ENCODE measurements around the gene RIMS1. TPM values are rescaled to one million over a fixed set of nuclear protein-coding genes. Genes with fewer than 3 reads are reported as not detected.

RIMS1 gene
- total RNA-seq, 1 donor from 2014 or later, result 6.3 TPM

DNA sequence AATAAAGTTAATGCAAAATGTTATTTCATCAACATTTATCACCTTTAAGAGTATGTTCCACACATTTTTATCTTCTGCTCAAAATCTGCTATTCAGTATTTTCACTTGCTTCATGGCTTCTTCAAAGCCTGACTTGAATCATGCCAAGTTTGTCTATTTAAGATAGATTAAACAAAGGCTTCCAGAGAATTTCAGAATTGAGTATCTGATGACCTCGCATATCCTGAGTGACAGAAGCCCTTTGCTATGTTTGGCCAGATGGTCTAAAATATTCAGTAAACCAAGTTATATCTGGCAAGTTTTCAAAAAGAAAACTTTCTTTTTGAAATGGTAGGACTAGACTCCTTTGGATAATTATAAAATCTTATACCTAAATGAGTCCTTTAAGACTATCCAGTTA, 386.6 kb downstream of the RIMS1 start:
- H3K27ac Mint-ChIP-seq, result no peak overlapping the region
- no peaks in the 10 kb centered on the region for H3K27me3 Mint-ChIP-seq (ENCODE audit: low read depth)
- H3K4me3 Mint-ChIP-seq, result no peak overlapping the region
- TF ChIP-seq, protein P1, sequence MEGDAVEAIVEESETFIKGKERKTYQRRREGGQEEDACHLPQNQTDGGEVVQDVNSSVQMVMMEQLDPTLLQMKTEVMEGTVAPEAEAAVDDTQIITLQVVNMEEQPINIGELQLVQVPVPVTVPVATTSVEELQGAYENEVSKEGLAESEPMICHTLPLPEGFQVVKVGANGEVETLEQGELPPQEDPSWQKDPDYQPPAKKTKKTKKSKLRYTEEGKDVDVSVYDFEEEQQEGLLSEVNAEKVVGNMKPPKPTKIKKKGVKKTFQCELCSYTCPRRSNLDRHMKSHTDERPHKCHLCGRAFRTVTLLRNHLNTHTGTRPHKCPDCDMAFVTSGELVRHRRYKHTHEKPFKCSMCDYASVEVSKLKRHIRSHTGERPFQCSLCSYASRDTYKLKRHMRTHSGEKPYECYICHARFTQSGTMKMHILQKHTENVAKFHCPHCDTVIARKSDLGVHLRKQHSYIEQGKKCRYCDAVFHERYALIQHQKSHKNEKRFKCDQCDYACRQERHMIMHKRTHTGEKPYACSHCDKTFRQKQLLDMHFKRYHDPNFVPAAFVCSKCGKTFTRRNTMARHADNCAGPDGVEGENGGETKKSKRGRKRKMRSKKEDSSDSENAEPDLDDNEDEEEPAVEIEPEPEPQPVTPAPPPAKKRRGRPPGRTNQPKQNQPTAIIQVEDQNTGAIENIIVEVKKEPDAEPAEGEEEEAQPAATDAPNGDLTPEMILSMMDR (IDR thresholded peaks at IDR 0.05; ENCODE audit: unreplicated experiment), result no peak
- no peaks in the 10 kb centered on the region for H3K36me3 Mint-ChIP-seq
- no peaks in the 10 kb centered on the region for H3K9me3 Mint-ChIP-seq
- H3K4me1 Mint-ChIP-seq, result peaks cover 5% of the 10 kb centered on the region
- DNase-seq (ENCODE audit: low spot score in 2 of 2, unreplicated experiment in 2 of 2), result no peak

DNA sequence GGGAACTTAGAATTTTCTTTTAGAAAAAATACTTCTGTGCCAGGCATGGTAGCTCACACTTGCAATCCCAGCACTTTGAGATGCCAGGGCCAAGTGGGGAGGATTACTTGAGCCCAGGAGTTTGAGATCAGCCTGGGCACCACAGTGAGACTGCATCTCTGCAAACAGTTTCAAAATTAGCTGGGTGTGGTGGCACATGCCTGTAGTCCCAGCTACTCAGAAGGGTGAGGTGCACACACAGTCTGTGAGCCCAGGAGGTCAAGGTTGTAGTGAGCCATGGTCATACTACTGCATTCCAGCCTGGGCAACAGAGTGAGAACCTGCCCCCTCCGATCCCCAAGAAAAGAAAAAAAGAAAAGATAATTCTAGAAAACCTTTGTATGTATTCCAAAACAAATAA, 389.5 kb downstream of the RIMS1 start:
- H3K4me1 Mint-ChIP-seq, result peaks cover 5% of the 10 kb centered on the region

DNA sequence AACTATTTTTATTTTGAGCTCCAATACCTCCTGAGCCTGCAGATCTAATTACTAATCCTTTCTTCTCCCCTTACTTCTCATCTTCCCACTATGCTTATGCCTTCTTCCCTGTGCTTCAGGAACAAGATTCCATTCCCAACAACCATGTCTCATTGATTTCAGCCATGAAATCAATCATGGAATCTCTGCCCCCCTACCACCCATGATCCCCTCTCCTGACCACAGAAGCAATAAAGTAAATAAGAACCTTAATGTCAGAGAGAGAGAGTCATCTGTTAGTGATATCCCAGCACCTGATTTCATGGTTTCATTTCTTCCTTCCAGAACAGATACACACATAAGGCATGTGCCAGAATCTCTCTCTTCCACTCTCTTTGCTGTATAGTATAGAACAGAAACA, 395.9 kb downstream of the RIMS1 start:
- H3K27me3 Mint-ChIP-seq (ENCODE audit: low read depth), result no peaks in the 10 kb centered on the region

More for the DNA sequence above, 389.5 kb downstream of the RIMS1 start:
- Mint-ChIP-seq H3K9me3 (no peaks in the 10 kb centered on the region), H3K27ac (no peak overlapping the region), H3K36me3 (no peaks in the 10 kb centered on the region), H3K4me3 (no peak overlapping the region), H3K27me3 (ENCODE audit: low read depth) (no peaks in the 10 kb centered on the region)
- TF ChIP-seq, protein P1 (IDR thresholded peaks at IDR 0.05; ENCODE audit: unreplicated experiment), result no peak
- DNase-seq (ENCODE audit: low spot score in 2 of 2, unreplicated experiment in 2 of 2), result no peak

DNA sequence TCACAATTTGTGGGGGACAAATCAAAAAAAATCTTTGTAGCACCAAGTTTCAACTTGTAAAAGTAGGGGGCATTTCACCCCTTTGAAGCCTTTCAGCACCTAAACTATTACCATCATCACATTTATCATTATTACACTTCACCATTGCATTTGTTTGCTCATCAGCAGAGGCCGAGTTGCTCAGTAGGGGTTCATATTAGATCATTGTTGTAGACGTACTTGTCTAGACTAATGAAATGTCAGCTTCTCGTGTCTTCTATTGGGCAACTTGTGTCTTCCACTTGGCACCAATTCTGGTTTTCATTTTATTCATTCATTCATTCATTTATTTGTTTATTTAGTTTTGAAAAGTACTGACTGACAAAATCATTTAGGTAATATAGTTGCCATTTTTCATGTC, 397.2 kb downstream of the RIMS1 start:
- H3K36me3 Mint-ChIP-seq, result no peaks in the 10 kb centered on the region
- TF ChIP-seq, protein P1 (IDR thresholded peaks at IDR 0.05; ENCODE audit: unreplicated experiment), result no peak
- H3K27ac Mint-ChIP-seq, result no peak overlapping the region
- H3K27me3 Mint-ChIP-seq (ENCODE audit: low read depth), result no peaks in the 10 kb centered on the region
- H3K9me3 Mint-ChIP-seq, result no peaks in the 10 kb centered on the region
- H3K4me1 Mint-ChIP-seq, result peaks cover 19% of the 10 kb centered on the region
- DNase-seq (ENCODE audit: low spot score in 2 of 2, unreplicated experiment in 2 of 2), result no peak
- no peak overlapping the region for H3K4me3 Mint-ChIP-seq

More for the DNA sequence above, 395.9 kb downstream of the RIMS1 start:
- Mint-ChIP-seq H3K36me3 (no peaks in the 10 kb centered on the region), H3K27ac (no peak overlapping the region), H3K4me1 (peaks cover 9% of the 10 kb centered on the region), H3K4me3 (no peak overlapping the region), H3K9me3 (no peaks in the 10 kb centered on the region)
- TF ChIP-seq, protein P1 (IDR thresholded peaks at IDR 0.05; ENCODE audit: unreplicated experiment), result no peak
- no peak for DNase-seq (ENCODE audit: low spot score in 2 of 2, unreplicated experiment in 2 of 2)

DNA sequence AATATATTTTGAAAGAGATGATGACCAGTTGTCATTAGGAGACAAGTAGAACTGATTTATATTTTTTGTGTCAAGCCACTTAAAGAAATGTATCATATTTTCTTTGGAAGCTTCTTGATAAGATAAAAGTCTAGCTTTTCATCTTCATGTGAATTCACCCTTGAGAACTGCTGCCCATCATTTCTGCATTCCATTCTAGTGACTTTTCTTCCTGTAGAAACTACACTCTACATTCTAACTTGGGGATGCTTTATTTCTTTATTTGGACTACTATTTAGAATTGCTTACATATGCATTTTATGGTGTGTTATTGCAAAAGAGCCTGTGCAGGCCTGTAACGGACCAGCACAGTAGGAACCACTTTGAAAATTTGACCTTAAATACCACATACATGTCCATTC, 400.6 kb downstream of the RIMS1 start:
- Mint-ChIP-seq H3K36me3 (no peaks in the 10 kb centered on the region), H3K9me3 (no peaks in the 10 kb centered on the region), H3K4me1 (peaks cover 27% of the 10 kb centered on the region), H3K27me3 (ENCODE audit: low read depth) (no peaks in the 10 kb centered on the region), H3K4me3 (no peak overlapping the region), H3K27ac (peak overlapping the region; percentile 84)
- no peak for DNase-seq (ENCODE audit: low spot score in 2 of 2, unreplicated experiment in 2 of 2)
- TF ChIP-seq, protein P1 (IDR thresholded peaks at IDR 0.05; ENCODE audit: unreplicated experiment), result no peak

DNA sequence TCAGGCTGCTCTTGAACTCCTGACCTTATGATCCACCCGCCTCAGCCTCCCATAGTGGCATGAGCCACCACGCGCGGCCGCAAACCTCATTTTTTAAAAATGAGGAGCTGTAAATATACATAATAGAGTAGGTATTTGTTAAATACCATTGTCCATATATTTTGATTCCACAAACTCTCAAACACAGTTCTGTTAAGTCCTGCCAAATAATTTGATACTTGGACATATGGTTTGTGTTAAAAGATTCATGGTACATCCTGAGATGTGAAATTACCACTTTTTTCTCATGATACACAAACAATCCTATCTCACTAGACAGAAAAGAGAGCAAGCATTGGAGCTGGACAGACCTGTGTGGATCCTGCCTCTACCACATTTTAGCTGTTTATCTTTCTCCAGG, 401.5 kb downstream of the RIMS1 start:
- H3K27me3 Mint-ChIP-seq (ENCODE audit: low read depth), result no peaks in the 10 kb centered on the region

More for the DNA sequence above, 401.5 kb downstream of the RIMS1 start:
- Mint-ChIP-seq H3K4me3 (no peak overlapping the region), H3K4me1 (peaks cover 27% of the 10 kb centered on the region), H3K9me3 (no peaks in the 10 kb centered on the region), H3K36me3 (no peaks in the 10 kb centered on the region), H3K27ac (peak overlapping the region; percentile 33)
- no peak for DNase-seq (ENCODE audit: low spot score in 2 of 2, unreplicated experiment in 2 of 2)
- TF ChIP-seq, protein P1 (IDR thresholded peaks at IDR 0.05; ENCODE audit: unreplicated experiment), result no peak

Measured in mesothelial cell of epicardium (in vitro differentiated cells).